ENCODE results near the gene RANBP17. TPM values are rescaled to one million over a fixed set of nuclear protein-coding genes. Genes with fewer than 3 reads are reported as not detected.

RANBP17 gene
- polyA plus RNA-seq, 1 donor from 2014 or later, result 25.5 TPM

DNA sequence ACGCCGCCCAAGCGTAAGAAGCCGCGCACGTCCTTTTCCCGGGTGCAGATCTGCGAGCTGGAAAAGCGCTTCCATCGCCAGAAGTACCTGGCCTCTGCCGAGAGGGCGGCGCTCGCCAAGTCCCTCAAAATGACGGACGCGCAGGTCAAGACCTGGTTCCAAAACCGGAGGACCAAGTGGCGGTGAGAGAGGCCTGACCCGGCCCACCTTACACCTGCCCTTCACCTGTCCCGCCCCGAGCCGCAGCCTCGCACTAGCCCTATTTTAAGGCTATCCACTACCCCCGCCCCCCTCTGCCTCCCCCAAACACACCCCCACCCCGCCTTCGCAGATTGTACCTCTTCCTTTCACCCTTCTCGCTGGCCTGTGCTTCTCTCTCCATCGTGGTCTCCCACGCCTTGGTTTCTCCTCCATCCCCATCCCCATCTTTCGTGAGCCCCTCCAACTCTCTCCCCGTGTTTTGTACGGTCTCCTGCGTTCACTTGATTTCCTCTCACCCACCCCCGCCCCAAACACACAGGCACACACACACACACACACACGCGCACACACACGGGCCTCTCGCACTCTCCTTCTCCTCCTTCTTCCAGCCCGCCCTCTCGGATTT, 448.5 kb downstream of the RANBP17 start:
- no peak overlapping the region for H3K4me3 ChIP-seq (ENCODE audit: low read length)

GRCh38 chr5:171310819-171311321, 449.1 kb downstream of the RANBP17 start:
- H3K27ac ChIP-seq (ENCODE audit: low read length), result no peak overlapping the region
- peaks cover 4% of the 10 kb centered on the region for H3K9me3 ChIP-seq (ENCODE audit: low read length)
- H3K4me3 ChIP-seq (ENCODE audit: low read length), result peak overlapping the region; percentile 33
- TF ChIP-seq MXI1 (conservative IDR thresholded peaks at IDR 0.05; ENCODE audit: poor library complexity, severe bottlenecking) (no peak), EZH2 (IDR thresholded peaks at IDR 0.05; ENCODE audit: borderline replicate concordance, insufficient read depth, low read length, poor library complexity, severe bottlenecking) (peak; percentile 55)
- no peak overlapping the region for H3K4me2 ChIP-seq (ENCODE audit: low read length)
- no peak overlapping the region for H2AFZ ChIP-seq (ENCODE audit: low read depth, low read length)
- H3K9ac ChIP-seq (ENCODE audit: low read length), result no peak overlapping the region
- no peaks in the 10 kb centered on the region for H3K9me2 ChIP-seq (ENCODE audit: insufficient read depth, low read length)
- no peaks in the 10 kb centered on the region for H3K79me2 ChIP-seq (replicated peaks; ENCODE audit: insufficient read depth, low read length)
- no peaks in the 10 kb centered on the region for H3K36me3 ChIP-seq (ENCODE audit: insufficient read depth, low read length)
- H3F3A ChIP-seq (ENCODE audit: insufficient read depth, low read length, poor library complexity, severe bottlenecking), result no peaks in the 10 kb centered on the region
- H4K20me1 ChIP-seq (ENCODE audit: insufficient read depth), result no peaks in the 10 kb centered on the region
- peaks cover 100% of the 10 kb centered on the region for H3K27me3 ChIP-seq (ENCODE audit: insufficient read depth, low read depth, low read length)

More for the DNA sequence above, 448.5 kb downstream of the RANBP17 start:
- Histone ChIP-seq H3F3A (ENCODE audit: insufficient read depth, low read length, poor library complexity, severe bottlenecking) (no peaks in the 10 kb centered on the region), H3K9me3 (ENCODE audit: low read length) (peaks cover 4% of the 10 kb centered on the region), H3K9me2 (ENCODE audit: insufficient read depth, low read length) (no peaks in the 10 kb centered on the region), H3K36me3 (ENCODE audit: insufficient read depth, low read length) (no peaks in the 10 kb centered on the region), H2AFZ (ENCODE audit: low read depth, low read length) (no peak overlapping the region), H3K79me2 (replicated peaks; ENCODE audit: insufficient read depth, low read length) (no peaks in the 10 kb centered on the region), H3K27ac (ENCODE audit: low read length) (no peak overlapping the region), H4K20me1 (ENCODE audit: insufficient read depth) (no peaks in the 10 kb centered on the region), H3K27me3 (ENCODE audit: insufficient read depth, low read depth, low read length) (peaks cover 100% of the 10 kb centered on the region), H3K4me2 (ENCODE audit: low read length) (no peak overlapping the region), H3K9ac (ENCODE audit: low read length) (no peak overlapping the region)
- TF ChIP-seq REST (IDR thresholded peaks at IDR 0.05; ENCODE audit: borderline replicate concordance) (no peak), TAF1 (IDR thresholded peaks at IDR 0.05; ENCODE audit: low read depth) (no peak), EP300 (conservative IDR thresholded peaks at IDR 0.05; ENCODE audit: poor library complexity, severe bottlenecking) (no peak), EZH2 (IDR thresholded peaks at IDR 0.05; ENCODE audit: borderline replicate concordance, insufficient read depth, low read length, poor library complexity, severe bottlenecking) (no peak), POLR2AphosphoS5 (IDR thresholded peaks at IDR 0.05) (no peak), SMC3 (conservative IDR thresholded peaks at IDR 0.05; ENCODE audit: poor library complexity) (no peak), RAD21 (conservative IDR thresholded peaks at IDR 0.05) (no peak), MXI1 (conservative IDR thresholded peaks at IDR 0.05; ENCODE audit: poor library complexity, severe bottlenecking) (no peak)
- TF ChIP-seq, protein P1, sequence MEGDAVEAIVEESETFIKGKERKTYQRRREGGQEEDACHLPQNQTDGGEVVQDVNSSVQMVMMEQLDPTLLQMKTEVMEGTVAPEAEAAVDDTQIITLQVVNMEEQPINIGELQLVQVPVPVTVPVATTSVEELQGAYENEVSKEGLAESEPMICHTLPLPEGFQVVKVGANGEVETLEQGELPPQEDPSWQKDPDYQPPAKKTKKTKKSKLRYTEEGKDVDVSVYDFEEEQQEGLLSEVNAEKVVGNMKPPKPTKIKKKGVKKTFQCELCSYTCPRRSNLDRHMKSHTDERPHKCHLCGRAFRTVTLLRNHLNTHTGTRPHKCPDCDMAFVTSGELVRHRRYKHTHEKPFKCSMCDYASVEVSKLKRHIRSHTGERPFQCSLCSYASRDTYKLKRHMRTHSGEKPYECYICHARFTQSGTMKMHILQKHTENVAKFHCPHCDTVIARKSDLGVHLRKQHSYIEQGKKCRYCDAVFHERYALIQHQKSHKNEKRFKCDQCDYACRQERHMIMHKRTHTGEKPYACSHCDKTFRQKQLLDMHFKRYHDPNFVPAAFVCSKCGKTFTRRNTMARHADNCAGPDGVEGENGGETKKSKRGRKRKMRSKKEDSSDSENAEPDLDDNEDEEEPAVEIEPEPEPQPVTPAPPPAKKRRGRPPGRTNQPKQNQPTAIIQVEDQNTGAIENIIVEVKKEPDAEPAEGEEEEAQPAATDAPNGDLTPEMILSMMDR (IDR thresholded peaks at IDR 0.05; ENCODE audit: poor library complexity, severe bottlenecking), result no peak
